Measurements from ENCODE around the gene CDH13.

Gene CDH13

DNA sequence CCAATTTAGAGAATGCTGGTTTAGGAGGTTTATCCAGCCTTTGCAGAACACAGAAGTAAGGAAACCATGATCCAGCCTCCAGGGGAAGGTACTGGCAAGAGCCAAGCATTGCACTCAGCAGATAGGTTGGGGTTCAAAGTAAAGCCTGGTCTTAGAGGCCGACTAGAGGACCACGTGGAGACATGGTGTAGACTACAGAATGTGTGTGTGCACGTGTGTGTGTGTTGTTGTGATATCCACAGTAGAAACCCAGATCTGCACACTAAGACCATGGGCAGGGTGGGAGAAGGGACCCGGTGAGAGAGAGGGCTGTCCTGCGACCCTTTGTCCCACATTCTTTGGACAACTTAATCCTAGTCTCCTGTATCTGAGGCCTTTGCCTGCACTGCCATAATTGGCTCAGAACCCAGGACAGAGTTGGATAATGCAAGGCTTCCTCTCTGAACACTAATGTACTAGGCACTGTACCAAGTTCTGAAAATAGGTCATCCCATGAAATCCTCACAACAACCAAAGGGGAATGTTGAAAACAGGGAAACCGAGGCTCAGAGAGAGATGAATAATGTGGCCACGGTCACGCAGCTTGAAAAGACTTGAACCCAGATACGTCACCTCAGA lies 855.9 kb downstream of the CDH13 start:
- Histone ChIP-seq H4K91ac (ENCODE audit: low read length) (no peak overlapping the region), H3K23ac (ENCODE audit: low read length in 2 of 2) (no peak overlapping the region), H3K18ac (ENCODE audit: low read depth in 1 of 2, low read length in 2 of 2) (no peak overlapping the region), H3K9me3 (ENCODE audit: control insufficient read depth, low read length) (no peaks in the 10 kb centered on the region), H2BK5ac (ENCODE audit: low read depth, low read length, poor library complexity, severe bottlenecking) (no peak overlapping the region), H3K79me1 (replicated peaks; ENCODE audit: low read length, poor library complexity, severe bottlenecking) (no peaks in the 10 kb centered on the region), H3K36me3 (ENCODE audit: control insufficient read depth in 1 of 2, insufficient read depth in 2 of 2, low read depth in 1 of 2, low read length in 2 of 2) (no peaks in the 10 kb centered on the region), H2BK12ac (ENCODE audit: low read length in 2 of 2) (no peak overlapping the region), H4K8ac (ENCODE audit: low read length) (no peak overlapping the region), H3K14ac (ENCODE audit: low read length in 2 of 2) (peak overlapping the region in 1 of 2 experiments; percentile 35), H3K9ac (ENCODE audit: low read length) (no peak overlapping the region), H2AFZ (ENCODE audit: low read depth, low read length) (no peak overlapping the region), H3K4ac (ENCODE audit: low read depth in 1 of 2, low read length in 2 of 2) (no peak overlapping the region), H3K4me2 (ENCODE audit: low read length, poor library complexity, severe bottlenecking) (no peak overlapping the region), H3K27ac (ENCODE audit: low read length, poor library complexity, severe bottlenecking) (no peak overlapping the region), H2AK5ac (ENCODE audit: low read length, severe bottlenecking) (no peak overlapping the region), H3K4me1 (ENCODE audit: control insufficient read depth, insufficient read depth, low read depth, low read length) (no peaks in the 10 kb centered on the region), H3K27me3 (ENCODE audit: control insufficient read depth in 1 of 2, insufficient read depth in 1 of 2, low read length in 2 of 2) (no peaks in the 10 kb centered on the region), H3K4me3 (ENCODE audit: insufficient read depth in 1 of 2, low read depth in 1 of 2, low read length in 2 of 2) (no peak overlapping the region), H2BK15ac (ENCODE audit: low read depth, poor library complexity, severe bottlenecking) (no peak overlapping the region), H2BK120ac (ENCODE audit: low read depth, low read length) (no peak overlapping the region)
- no peak for DNase-seq
- 75% methylated on average over 9 of the region's 9 CpGs for WGBS

DNA sequence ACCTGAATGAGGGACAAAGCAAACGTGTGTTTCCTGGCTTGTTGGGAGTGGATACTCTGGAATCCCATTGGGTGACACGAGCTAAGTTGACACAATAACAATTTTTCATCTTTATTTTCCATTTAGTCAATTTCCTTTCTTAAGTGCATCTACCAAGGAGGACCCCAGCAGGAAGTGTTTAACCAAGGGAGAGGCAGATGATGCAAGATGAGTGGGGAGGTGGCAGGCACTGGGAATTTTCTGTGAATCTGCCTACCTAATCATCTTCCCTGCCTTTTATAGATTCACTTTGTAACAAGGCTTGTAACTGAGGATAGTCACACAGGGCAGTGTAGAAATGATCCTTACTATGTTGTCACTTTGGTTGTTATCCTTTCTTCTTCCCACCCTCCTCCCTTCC lies 863.3 kb downstream of the CDH13 start:
- H4K91ac ChIP-seq (ENCODE audit: low read length) = no peak overlapping the region
- no peaks in the 10 kb centered on the region for H3K9me3 ChIP-seq (ENCODE audit: control insufficient read depth, low read length)
- no peak overlapping the region for H4K8ac ChIP-seq (ENCODE audit: low read length)
- H2AFZ ChIP-seq (ENCODE audit: low read depth, low read length) = no peak overlapping the region
- H3K27me3 ChIP-seq (ENCODE audit: control insufficient read depth in 1 of 2, insufficient read depth in 1 of 2, low read length in 2 of 2) = no peaks in the 10 kb centered on the region
- H3K4me1 ChIP-seq (ENCODE audit: control insufficient read depth, insufficient read depth, low read depth, low read length) = no peaks in the 10 kb centered on the region
- H3K4ac ChIP-seq (ENCODE audit: low read depth in 1 of 2, low read length in 2 of 2) = no peak overlapping the region
- H3K23ac ChIP-seq (ENCODE audit: low read length in 2 of 2) = no peak overlapping the region
- no peak overlapping the region for H3K27ac ChIP-seq (ENCODE audit: low read length, poor library complexity, severe bottlenecking)
- H3K36me3 ChIP-seq (ENCODE audit: control insufficient read depth in 1 of 2, insufficient read depth in 2 of 2, low read depth in 1 of 2, low read length in 2 of 2) = peaks cover 0 to 2% of the 10 kb centered on the region in 2 experiments
- H3K79me1 ChIP-seq (replicated peaks; ENCODE audit: low read length, poor library complexity, severe bottlenecking) = no peaks in the 10 kb centered on the region
- H2BK120ac ChIP-seq (ENCODE audit: low read depth, low read length) = no peak overlapping the region
- H3K4me2 ChIP-seq (ENCODE audit: low read length, poor library complexity, severe bottlenecking) = no peak overlapping the region
- 50% methylated on average over 2 of the region's 2 CpGs for WGBS
- no peak overlapping the region for H2AK5ac ChIP-seq (ENCODE audit: low read length, severe bottlenecking)
- no peak overlapping the region for H2BK5ac ChIP-seq (ENCODE audit: low read depth, low read length, poor library complexity, severe bottlenecking)
- H2BK12ac ChIP-seq (ENCODE audit: low read length in 2 of 2) = no peak overlapping the region
- H3K18ac ChIP-seq (ENCODE audit: low read depth in 1 of 2, low read length in 2 of 2) = no peak overlapping the region
- H2BK15ac ChIP-seq (ENCODE audit: low read depth, poor library complexity, severe bottlenecking) = no peak overlapping the region
- DNase-seq = no peak
- no peak overlapping the region for H3K4me3 ChIP-seq (ENCODE audit: insufficient read depth in 1 of 2, low read depth in 1 of 2, low read length in 2 of 2)
- H3K9ac ChIP-seq (ENCODE audit: low read length) = no peak overlapping the region
- no peak overlapping the region for H3K14ac ChIP-seq (ENCODE audit: low read length in 2 of 2)

DNA sequence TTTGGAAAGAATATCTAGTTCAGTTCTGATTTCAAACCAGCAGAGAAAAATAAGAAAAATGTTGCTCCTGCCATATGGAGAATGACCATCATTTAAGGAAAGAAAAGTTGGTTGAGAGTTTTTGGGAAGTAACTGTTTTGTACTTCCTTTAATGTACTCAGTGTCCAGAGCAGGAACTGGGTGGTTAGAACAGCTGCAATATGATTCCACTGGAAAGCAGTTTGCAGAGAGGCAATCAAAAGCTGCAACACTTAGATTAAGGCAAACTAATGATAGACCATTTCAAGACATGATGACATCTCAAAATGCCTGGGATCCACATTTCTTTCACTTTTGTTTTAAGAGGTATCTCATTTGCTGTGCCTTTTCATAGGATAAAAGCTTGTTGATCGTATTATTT lies 867.7 kb downstream of the CDH13 start:
- no peak overlapping the region for H2BK15ac ChIP-seq (ENCODE audit: low read depth, poor library complexity, severe bottlenecking)
- H4K8ac ChIP-seq (ENCODE audit: low read length) = no peak overlapping the region
- H3K79me1 ChIP-seq (replicated peaks; ENCODE audit: low read length, poor library complexity, severe bottlenecking) = no peaks in the 10 kb centered on the region
- peaks cover 0 to 2% of the 10 kb centered on the region in 2 experiments for H3K36me3 ChIP-seq (ENCODE audit: control insufficient read depth in 1 of 2, insufficient read depth in 2 of 2, low read depth in 1 of 2, low read length in 2 of 2)
- WGBS = 93% methylated on average over 1 of the region's 1 CpG
- H3K27ac ChIP-seq (ENCODE audit: low read length, poor library complexity, severe bottlenecking) = no peak overlapping the region
- H2BK5ac ChIP-seq (ENCODE audit: low read depth, low read length, poor library complexity, severe bottlenecking) = no peak overlapping the region
- H2AFZ ChIP-seq (ENCODE audit: low read depth, low read length) = no peak overlapping the region
- H3K9me3 ChIP-seq (ENCODE audit: control insufficient read depth, low read length) = no peaks in the 10 kb centered on the region
- no peak overlapping the region for H3K18ac ChIP-seq (ENCODE audit: low read depth in 1 of 2, low read length in 2 of 2)
- H3K9ac ChIP-seq (ENCODE audit: low read length) = no peak overlapping the region
- no peaks in the 10 kb centered on the region for H3K4me1 ChIP-seq (ENCODE audit: control insufficient read depth, insufficient read depth, low read depth, low read length)
- H3K14ac ChIP-seq (ENCODE audit: low read length in 2 of 2) = no peak overlapping the region
- no peak overlapping the region for H3K4me3 ChIP-seq (ENCODE audit: insufficient read depth in 1 of 2, low read depth in 1 of 2, low read length in 2 of 2)
- H2AK5ac ChIP-seq (ENCODE audit: low read length, severe bottlenecking) = no peak overlapping the region
- H3K23ac ChIP-seq (ENCODE audit: low read length in 2 of 2) = no peak overlapping the region
- H3K4ac ChIP-seq (ENCODE audit: low read depth in 1 of 2, low read length in 2 of 2) = no peak overlapping the region
- no peak overlapping the region for H3K4me2 ChIP-seq (ENCODE audit: low read length, poor library complexity, severe bottlenecking)
- H3K27me3 ChIP-seq (ENCODE audit: control insufficient read depth in 1 of 2, insufficient read depth in 1 of 2, low read length in 2 of 2) = no peaks in the 10 kb centered on the region
- H4K91ac ChIP-seq (ENCODE audit: low read length) = no peak overlapping the region
- no peak overlapping the region for H2BK12ac ChIP-seq (ENCODE audit: low read length in 2 of 2)
- no peak overlapping the region for H2BK120ac ChIP-seq (ENCODE audit: low read depth, low read length)
- no peak for DNase-seq

DNA sequence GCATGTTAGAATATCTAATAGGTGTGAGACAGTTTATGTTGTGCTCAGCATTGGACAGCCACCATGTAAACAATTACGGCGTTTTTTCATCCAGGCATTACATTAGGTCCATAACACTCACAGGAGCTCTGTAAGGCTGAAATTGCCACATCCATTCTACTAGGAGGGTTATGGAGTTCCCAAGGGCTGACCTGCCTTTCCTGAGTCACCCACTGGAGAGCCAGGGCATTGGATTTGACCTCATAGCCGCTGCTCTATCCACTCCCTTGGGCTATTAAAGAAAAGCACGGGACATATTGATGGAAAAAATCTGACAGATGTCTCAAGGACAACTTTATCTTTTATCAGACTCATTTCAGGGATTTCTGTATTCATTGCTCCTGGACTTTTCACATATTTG lies 874.7 kb downstream of the CDH13 start:
- H3K27me3 ChIP-seq (ENCODE audit: control insufficient read depth in 1 of 2, insufficient read depth in 1 of 2, low read length in 2 of 2) = no peaks in the 10 kb centered on the region
- H2AFZ ChIP-seq (ENCODE audit: low read depth, low read length) = no peak overlapping the region
- peak; percentile 17 for DNase-seq
- no peaks in the 10 kb centered on the region for H3K9me3 ChIP-seq (ENCODE audit: control insufficient read depth, low read length)
- H3K4me2 ChIP-seq (ENCODE audit: low read length, poor library complexity, severe bottlenecking) = no peak overlapping the region
- no peak overlapping the region for H3K18ac ChIP-seq (ENCODE audit: low read depth in 1 of 2, low read length in 2 of 2)
- H3K23ac ChIP-seq (ENCODE audit: low read length in 2 of 2) = no peak overlapping the region
- no peak overlapping the region for H2BK120ac ChIP-seq (ENCODE audit: low read depth, low read length)
- no peak overlapping the region for H2BK5ac ChIP-seq (ENCODE audit: low read depth, low read length, poor library complexity, severe bottlenecking)
- no peak overlapping the region for H3K9ac ChIP-seq (ENCODE audit: low read length)
- H3K79me1 ChIP-seq (replicated peaks; ENCODE audit: low read length, poor library complexity, severe bottlenecking) = no peaks in the 10 kb centered on the region
- no peak overlapping the region for H3K14ac ChIP-seq (ENCODE audit: low read length in 2 of 2)
- H2BK15ac ChIP-seq (ENCODE audit: low read depth, poor library complexity, severe bottlenecking) = no peak overlapping the region
- no peak overlapping the region for H2BK12ac ChIP-seq (ENCODE audit: low read length in 2 of 2)
- no peak overlapping the region for H4K8ac ChIP-seq (ENCODE audit: low read length)
- H3K4me3 ChIP-seq (ENCODE audit: insufficient read depth in 1 of 2, low read depth in 1 of 2, low read length in 2 of 2) = no peak overlapping the region
- H4K91ac ChIP-seq (ENCODE audit: low read length) = no peak overlapping the region
- WGBS = 96% methylated on average over 2 of the region's 4 CpGs
- H3K4me1 ChIP-seq (ENCODE audit: control insufficient read depth, insufficient read depth, low read depth, low read length) = no peaks in the 10 kb centered on the region
- no peaks in the 10 kb centered on the region for H3K36me3 ChIP-seq (ENCODE audit: control insufficient read depth in 1 of 2, insufficient read depth in 2 of 2, low read depth in 1 of 2, low read length in 2 of 2)
- H2AK5ac ChIP-seq (ENCODE audit: low read length, severe bottlenecking) = no peak overlapping the region
- no peak overlapping the region for H3K4ac ChIP-seq (ENCODE audit: low read depth in 1 of 2, low read length in 2 of 2)
- no peak overlapping the region for H3K27ac ChIP-seq (ENCODE audit: low read length, poor library complexity, severe bottlenecking)
